Nephron (organoid): ENCODE results near the gene ATP7B.

Source experiments
- H3K27ac Mint-ChIP-seq, 3 experiments: 2 replicates each; pipeline ENCODE4 v1.8.0; 2020; ENCODE audit warnings: mixed read lengths in 3 of 3, mild to moderate bottlenecking in 2 of 3, moderate library complexity in 1 of 3
- H3K27me3 Mint-ChIP-seq: 2 replicates; pipeline ENCODE4 v1.8.0; 2021; ENCODE audit warnings: low read depth, mild to moderate bottlenecking, moderate library complexity, mixed read lengths
- H3K36me3 Mint-ChIP-seq: 2 replicates; pipeline ENCODE4 v1.8.0; 2020; ENCODE audit warnings: low read depth, mixed read lengths
- H3K4me1 Mint-ChIP-seq: 2 replicates; pipeline ENCODE4 v1.8.0; 2020; ENCODE audit warnings: mixed read lengths
- H3K4me3 Mint-ChIP-seq, 3 experiments: 2 replicates each; pipeline ENCODE4 v1.8.0; 2020; ENCODE audit warnings: mild to moderate bottlenecking in 3 of 3, mixed read lengths in 3 of 3, moderate library complexity in 2 of 3
- H3K9me3 Mint-ChIP-seq: 2 replicates; pipeline ENCODE4 v1.8.0; 2020; ENCODE audit warnings: mixed read lengths
- CTCF ChIP-seq, 3 experiments: fragments of 200-600 bp; sonication (generic); IDR thresholded peaks; one replicate each; pipeline ENCODE4 v1.5.0; 2021; ENCODE audit warnings: antibody characterized with exemption in 3 of 3; ENCODE audit not compliant: unreplicated experiment in 3 of 3

Gene ATP7B

DNA sequence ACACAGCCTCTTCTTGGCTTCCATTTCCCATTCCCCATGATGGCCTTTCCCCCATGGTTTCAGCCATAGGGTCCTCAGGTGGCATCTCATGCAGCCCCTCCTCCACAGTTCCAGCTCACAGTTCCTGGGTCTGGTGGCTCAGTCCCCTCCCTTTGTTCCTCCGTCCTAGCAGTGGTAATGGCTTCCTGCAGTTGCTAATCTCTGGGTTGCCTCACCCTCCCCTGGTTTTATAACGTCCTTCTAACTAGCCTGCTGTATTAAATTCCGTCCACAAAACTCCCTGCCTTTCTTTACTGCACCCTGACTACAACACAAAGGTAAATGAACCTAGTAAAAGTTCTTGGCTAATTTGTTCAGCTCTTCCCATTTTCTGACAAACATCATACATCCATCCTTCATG, 118.6 kb downstream of the ATP7B start:
- peaks cover 2% of the 10 kb centered on the region for H3K9me3 Mint-ChIP-seq
- H3K27ac Mint-ChIP-seq = no peak overlapping the region
- H3K4me1 Mint-ChIP-seq = peaks cover 19% of the 10 kb centered on the region

GRCh38 chr13:51887468-51887867, 123.8 kb downstream of the ATP7B start:
- H3K4me1 Mint-ChIP-seq = no peaks in the 10 kb centered on the region
- no peak overlapping the region for H3K4me3 Mint-ChIP-seq
- peaks cover 3% of the 10 kb centered on the region for H3K36me3 Mint-ChIP-seq
- peaks cover 9% of the 10 kb centered on the region for H3K27me3 Mint-ChIP-seq
- TF ChIP-seq CTCF (IDR thresholded peaks at IDR 0.05; ENCODE audit: unreplicated experiment in 3 of 3) = no peak
- peaks cover 2% of the 10 kb centered on the region for H3K9me3 Mint-ChIP-seq
- H3K27ac Mint-ChIP-seq = no peak overlapping the region

More for the DNA sequence above, 118.6 kb downstream of the ATP7B start:
- Mint-ChIP-seq H3K36me3 (peaks cover 3% of the 10 kb centered on the region), H3K27me3 (peaks cover 16% of the 10 kb centered on the region), H3K4me3 (no peak overlapping the region)
- no peak for TF ChIP-seq CTCF (IDR thresholded peaks at IDR 0.05; ENCODE audit: unreplicated experiment in 3 of 3)

GRCh38 chr13:51885651-51886050, 125.6 kb downstream of the ATP7B start:
- no peaks in the 10 kb centered on the region for H3K4me1 Mint-ChIP-seq

GRCh38 chr13:51883226-51883600, 128.0 kb downstream of the ATP7B start:
- Mint-ChIP-seq H3K4me3 (no peak overlapping the region), H3K9me3 (no peaks in the 10 kb centered on the region), H3K27ac (no peak overlapping the region), H3K4me1 (no peaks in the 10 kb centered on the region), H3K36me3 (peaks cover 3% of the 10 kb centered on the region), H3K27me3 (peaks cover 3% of the 10 kb centered on the region)
- no peak for TF ChIP-seq CTCF (IDR thresholded peaks at IDR 0.05; ENCODE audit: unreplicated experiment in 3 of 3)

More at GRCh38 chr13:51885651-51886050, 125.6 kb downstream of the ATP7B start:
- H3K27ac Mint-ChIP-seq = no peak overlapping the region
- no peak overlapping the region for H3K4me3 Mint-ChIP-seq
- peaks cover 2% of the 10 kb centered on the region for H3K9me3 Mint-ChIP-seq
- peaks cover 5% of the 10 kb centered on the region for H3K27me3 Mint-ChIP-seq
- H3K36me3 Mint-ChIP-seq = peaks cover 3% of the 10 kb centered on the region
- no peak for TF ChIP-seq CTCF (IDR thresholded peaks at IDR 0.05; ENCODE audit: unreplicated experiment in 3 of 3)
